ENCODE results near the gene FRAS1. TPM values are rescaled to one million over a fixed set of nuclear protein-coding genes. Genes with fewer than 3 reads are reported as not detected.

The FRAS1 gene
- total and polyA plus RNA-seq, 2 of the 8 experiments (the other 6 are each of a cell fraction or from before 2014, with no cell fraction given), result 38.5 to 109 TPM

- no peaks in the 10 kb centered on the region for H3K36me3 ChIP-seq (ENCODE audit: control insufficient read depth in 2 of 4, insufficient read depth in 4 of 4, low read length in 3 of 4)
- 0 out of 7 replicates have a peak, but pooled peaks cover 0 to 3% (median 0%) of the 10 kb centered on the region in 4 experiments for H3K4me1 ChIP-seq (replicated peaks in 1 of 4; ENCODE audit: control insufficient read depth in 3 of 4, insufficient read depth in 4 of 4, low read length in 3 of 4)
- no peak overlapping the region for H2BK20ac ChIP-seq (ENCODE audit: low read length)
- H3K4ac ChIP-seq (replicated peaks; ENCODE audit: insufficient read length, low read depth, low read length), result no peak overlapping the region
- no peaks in the 10 kb centered on the region for H3K9me3 ChIP-seq (ENCODE audit: insufficient read depth in 2 of 2, low read depth in 1 of 2, low read length in 1 of 2)
- H4K91ac ChIP-seq (replicated peaks; ENCODE audit: insufficient read length, low read length), result no peak overlapping the region
- no peaks in the 10 kb centered on the region for H3K23me2 ChIP-seq (ENCODE audit: low read depth, low read length)
- H2AFZ ChIP-seq (ENCODE audit: low read length), result no peak overlapping the region
- no peak overlapping the region for H2BK12ac ChIP-seq (ENCODE audit: low read depth, low read length)
- no peak for DNase-seq (ENCODE audit: low read depth in 1 of 2, low spot score in 2 of 2)
- no peak overlapping the region for H4K8ac ChIP-seq (ENCODE audit: extremely low read depth, insufficient read depth, low read length)
- no peak overlapping the region for H3K9ac ChIP-seq (replicated peaks in 1 of 4; ENCODE audit: extremely low read depth in 1 of 4, low read depth in 3 of 4, low read length in 3 of 4)
- CTCF ChIA-PET (ENCODE audit: partially characterized antibody), result interaction anchor here (1.0 to 1.7 kb wide), 2 partner anchors 44 to 78 kb away, joined by 4 read pairs; no protein-coding TSS in a partner anchor
- H2BK15ac ChIP-seq (ENCODE audit: low read length), result no peak overlapping the region
- H4K20me1 ChIP-seq (replicated peaks in 1 of 2; ENCODE audit: control insufficient read depth in 1 of 2, insufficient read depth in 2 of 2, low read length in 2 of 2), result peaks cover 3 to 13% of the 10 kb centered on the region in 2 experiments
- no peak overlapping the region for H3K56ac ChIP-seq (replicated peaks; ENCODE audit: insufficient read length, low read depth, low read length)
- H4K5ac ChIP-seq (ENCODE audit: insufficient read length, low read depth, low read length), result no peak overlapping the region
- H3K79me2 ChIP-seq (ENCODE audit: control insufficient read depth in 1 of 2, insufficient read depth in 2 of 2, low read length in 2 of 2), result peaks cover 3 to 98% of the 10 kb centered on the region in 2 experiments; a peak in 3 of 4 replicates
- FAIRE-seq, result no peak
- no peak overlapping the region for H3K23ac ChIP-seq (ENCODE audit: insufficient read length)
- peaks cover 6% of the 10 kb centered on the region; the same call in 1 of the 2 replicates for H3K79me1 ChIP-seq (ENCODE audit: low read depth, low read length)
- H2BK120ac ChIP-seq (replicated peaks; ENCODE audit: low read depth, low read length), result no peak overlapping the region
- POLR2A ChIA-PET (ENCODE audit: partially characterized antibody), result no interaction called here
- H3K18ac ChIP-seq (ENCODE audit: extremely low read depth, low read length), result no peak overlapping the region
- H2AK5ac ChIP-seq (ENCODE audit: low read depth, low read length), result no peak overlapping the region
- no peak overlapping the region for H3K14ac ChIP-seq (ENCODE audit: insufficient read length)
- no peak overlapping the region for H3K4me2 ChIP-seq (ENCODE audit: insufficient read depth in 1 of 2, low read depth in 2 of 2, low read length in 2 of 2)
- H2BK5ac ChIP-seq (ENCODE audit: low read depth, low read length), result no peak overlapping the region
- WGBS, 2 experiments (ENCODE audit: extremely low coverage in 1 of 2, insufficient coverage in 1 of 2, insufficient read length in 1 of 2, insufficient replicate concordance in 2 of 2, low coverage in 1 of 2, low lambda C conversion rate in 2 of 2, missing lambda C conversion rate in 1 of 2), result 92% methylated on average over 3 of the region's 3 CpGs; no CpG with 5 or more reads in 1 of the 2 experiments
- no peaks in the 10 kb centered on the region for H3K27me3 ChIP-seq (replicated peaks in 1 of 4; ENCODE audit: control insufficient read depth in 3 of 4, extremely low read depth in 1 of 4, insufficient read depth in 3 of 4, low read length in 3 of 4)
- no peak overlapping the region for H3K27ac ChIP-seq (ENCODE audit: low read depth, low read length)
- no peak overlapping the region for H3K4me3 ChIP-seq (ENCODE audit: extremely low read depth in 1 of 4, insufficient read depth in 2 of 4, low read depth in 3 of 4, low read length in 4 of 4)
- no peak for TF ChIP-seq TAF7 (optimal IDR thresholded peaks at IDR 0.05; ENCODE audit: borderline replicate concordance, low read depth, low read length)
- TF ChIP-seq CTCF (IDR thresholded peaks at IDR 0.05; ENCODE audit: control extremely low read depth in 1 of 3, insufficient read depth in 1 of 3, low read depth in 1 of 3, low read length in 3 of 3), result no peak
- no peak for TF ChIP-seq SP4 (IDR thresholded peaks at IDR 0.05; ENCODE audit: low read length)
- no peak for TF ChIP-seq MAFK (IDR thresholded peaks at IDR 0.05; ENCODE audit: low read depth, low read length)
- no peak for TF ChIP-seq EGR1 (IDR thresholded peaks at IDR 0.05; ENCODE audit: borderline replicate concordance, low read depth, low read length)
- no peak for TF ChIP-seq RNF2 (IDR thresholded peaks at IDR 0.05; ENCODE audit: borderline replicate concordance, low read depth, low read length, missing control alignments, poor library complexity, severe bottlenecking)
- TF ChIP-seq RXRA (IDR thresholded peaks at IDR 0.05; ENCODE audit: insufficient read depth, low read depth, low read length), result no peak
- TF ChIP-seq NANOG (IDR thresholded peaks at IDR 0.05; ENCODE audit: insufficient read depth, low read depth, low read length, poor library complexity, severe bottlenecking), result no peak
- TF ChIP-seq BCL11A (IDR thresholded peaks at IDR 0.05; ENCODE audit: low read depth in 2 of 2, low read length in 2 of 2), result no peak
- no peak for TF ChIP-seq TAF1 (IDR thresholded peaks at IDR 0.05; ENCODE audit: low read depth, low read length)
- TF ChIP-seq CTBP2 (IDR thresholded peaks at IDR 0.05; ENCODE audit: borderline replicate concordance, insufficient read depth, insufficient read length, low read length), result no peak
Observed at GRCh38 chr4:78138252-78138651, 81.1 kb downstream of the FRAS1 start.

All from H1 (cell line).